Effector memory CD4-positive, alpha-beta T cell (primary cell): ENCODE data around the gene GPC6.

Source experiments
- DNase-seq, 3 donors: peaks; one replicate each; pipeline ENCODE4 v3.0.0-alpha.2; 2020
- H3K27ac ChIP-seq: 2 replicates; pipeline ENCODE4 v1.7.0; 2013; ENCODE audit warnings: mild to moderate bottlenecking, low read length, moderate library complexity; ENCODE audit not compliant: insufficient read depth, poor library complexity, severe bottlenecking
- H3K27me3 ChIP-seq: replicated peaks from 2 replicates; pipeline ENCODE4 v1.7.0; 2013; ENCODE audit warnings: mild to moderate bottlenecking, low read length; ENCODE audit not compliant: insufficient read depth, control insufficient read depth, poor library complexity, severe bottlenecking
- H3K36me3 ChIP-seq: 2 replicates; pipeline ENCODE4 v1.7.0; 2013; ENCODE audit warnings: mild to moderate bottlenecking, low read length, moderate library complexity; ENCODE audit not compliant: control insufficient read depth, insufficient read depth
- H3K4me1 ChIP-seq: 2 replicates; pipeline ENCODE4 v1.7.0; 2013; ENCODE audit warnings: low read length, mild to moderate bottlenecking; ENCODE audit not compliant: control insufficient read depth, insufficient read depth, poor library complexity, severe bottlenecking
- H3K4me3 ChIP-seq: 2 replicates; pipeline ENCODE4 v1.7.0; 2013; ENCODE audit warnings: low read length, low read depth, mild to moderate bottlenecking; ENCODE audit not compliant: insufficient read depth, poor library complexity, severe bottlenecking
- H3K9me3 ChIP-seq: 2 replicates; pipeline ENCODE4 v1.7.0; 2013; ENCODE audit warnings: mild to moderate bottlenecking, low read length, moderate library complexity; ENCODE audit not compliant: control insufficient read depth

Gene GPC6

GRCh38 chr13:94384231-94384905 is 1157.8 kb downstream of the GPC6 start:
- Histone ChIP-seq H3K36me3 (no peaks in the 10 kb centered on the region), H3K27me3 (no peaks in the 10 kb centered on the region), H3K4me1 (no peaks in the 10 kb centered on the region), H3K9me3 (no peaks in the 10 kb centered on the region), H3K4me3 (no peak overlapping the region), H3K27ac (no peak overlapping the region)
- no peak for DNase-seq

GRCh38 chr13:94387047-94387446 is 1160.4 kb downstream of the GPC6 start:
- Histone ChIP-seq H3K4me1 (no peaks in the 10 kb centered on the region), H3K27ac (no peak overlapping the region), H3K27me3 (no peaks in the 10 kb centered on the region), H3K36me3 (no peaks in the 10 kb centered on the region), H3K4me3 (no peak overlapping the region), H3K9me3 (no peaks in the 10 kb centered on the region)
- DNase-seq: no peak

- DNase-seq: no peak
- Histone ChIP-seq H3K9me3 (no peaks in the 10 kb centered on the region), H3K4me3 (no peak overlapping the region), H3K27ac (no peak overlapping the region), H3K4me1 (no peaks in the 10 kb centered on the region), H3K27me3 (no peaks in the 10 kb centered on the region), H3K36me3 (no peaks in the 10 kb centered on the region)
Measured at GRCh38 chr13:94389604-94390351, 1163.2 kb downstream of the GPC6 start.

- DNase-seq: no peak
- H3K4me1 ChIP-seq: no peaks in the 10 kb centered on the region
Measured at GRCh38 chr13:94390881-94391280, 1164.3 kb downstream of the GPC6 start.

GRCh38 chr13:94394723-94395122 is 1168.1 kb downstream of the GPC6 start:
- H3K9me3 ChIP-seq: no peaks in the 10 kb centered on the region
- H3K36me3 ChIP-seq: no peaks in the 10 kb centered on the region
- no peak overlapping the region for H3K27ac ChIP-seq
- no peak for DNase-seq
- no peaks in the 10 kb centered on the region for H3K4me1 ChIP-seq
- H3K27me3 ChIP-seq: no peaks in the 10 kb centered on the region
- no peak overlapping the region for H3K4me3 ChIP-seq

More at GRCh38 chr13:94390881-94391280, 1164.3 kb downstream of the GPC6 start:
- Histone ChIP-seq H3K36me3 (no peaks in the 10 kb centered on the region), H3K9me3 (no peaks in the 10 kb centered on the region), H3K4me3 (no peak overlapping the region), H3K27ac (no peak overlapping the region), H3K27me3 (no peaks in the 10 kb centered on the region)

GRCh38 chr13:94395860-94396259 is 1169.3 kb downstream of the GPC6 start:
- H3K4me1 ChIP-seq: no peaks in the 10 kb centered on the region
- no peaks in the 10 kb centered on the region for H3K36me3 ChIP-seq
- DNase-seq: no peak
- H3K27ac ChIP-seq: no peak overlapping the region
- no peak overlapping the region for H3K4me3 ChIP-seq
- H3K9me3 ChIP-seq: no peaks in the 10 kb centered on the region
- H3K27me3 ChIP-seq: no peaks in the 10 kb centered on the region

GRCh38 chr13:94399812-94400211 is 1173.2 kb downstream of the GPC6 start:
- DNase-seq: no peak
- no peaks in the 10 kb centered on the region for H3K27me3 ChIP-seq

GRCh38 chr13:94400874-94401273 is 1174.3 kb downstream of the GPC6 start:
- H3K27me3 ChIP-seq: no peaks in the 10 kb centered on the region
- H3K27ac ChIP-seq: no peak overlapping the region
- no peak for DNase-seq

More at GRCh38 chr13:94399812-94400211, 1173.2 kb downstream of the GPC6 start:
- Histone ChIP-seq H3K36me3 (no peaks in the 10 kb centered on the region), H3K4me3 (no peak overlapping the region), H3K9me3 (no peaks in the 10 kb centered on the region), H3K4me1 (no peaks in the 10 kb centered on the region), H3K27ac (no peak overlapping the region)

GRCh38 chr13:94408314-94409036 is 1181.9 kb downstream of the GPC6 start:
- Histone ChIP-seq H3K4me3 (no peak overlapping the region), H3K9me3 (no peaks in the 10 kb centered on the region), H3K4me1 (no peaks in the 10 kb centered on the region), H3K27me3 (no peaks in the 10 kb centered on the region), H3K27ac (no peak overlapping the region), H3K36me3 (no peaks in the 10 kb centered on the region)
- DNase-seq: no peak

More at GRCh38 chr13:94400874-94401273, 1174.3 kb downstream of the GPC6 start:
- no peaks in the 10 kb centered on the region for H3K9me3 ChIP-seq
- H3K36me3 ChIP-seq: no peaks in the 10 kb centered on the region
- no peaks in the 10 kb centered on the region for H3K4me1 ChIP-seq
- no peak overlapping the region for H3K4me3 ChIP-seq

GRCh38 chr13:94411747-94412146 is 1185.1 kb downstream of the GPC6 start:
- no peaks in the 10 kb centered on the region for H3K36me3 ChIP-seq
- no peaks in the 10 kb centered on the region for H3K27me3 ChIP-seq
- DNase-seq: no peak
- no peak overlapping the region for H3K27ac ChIP-seq
- H3K4me1 ChIP-seq: no peaks in the 10 kb centered on the region
- H3K4me3 ChIP-seq: no peak overlapping the region
- no peaks in the 10 kb centered on the region for H3K9me3 ChIP-seq
